Right lobe of liver (tissue), 6 donors: ENCODE measurements around the gene MAPK6. TPM values are rescaled to one million over a fixed set of nuclear protein-coding genes. Genes with fewer than 3 reads are reported as not detected.

ENCODE experiments used
- ATAC-seq, 4 donors: fragments of 200-7000 bp; cut with Tn5 transposase; one replicate each; pipeline ENCODE4 v1.9.1; 2020; ENCODE audit warnings: mild to moderate bottlenecking in 4 of 4, moderate library complexity in 4 of 4
- DNase-seq, 3 donors: peaks; one replicate each; pipeline ENCODE4 v3.0.0-alpha.2; 2020
- H3K27ac ChIP-seq, 3 donors: fragments of 200-600 bp; one replicate each; pipeline ENCODE4 v1.8.0; 2022
- H3K27me3 ChIP-seq, 2 donors: fragments of 200-600 bp; one replicate each; pipeline ENCODE4 v1.8.0; 2022
- H3K36me3 ChIP-seq, 4 donors: fragments of 200-600 bp; sonication (generic) in 1 of 4; one replicate each; pipeline versions ENCODE4 v1.5.1 to v1.8.0; 2017 to 2022; ENCODE audit warnings: control low read depth in 1 of 4
- H3K4me1 ChIP-seq, 4 donors: fragments of 200-600 bp; sonication (generic) in 1 of 4; one replicate each; pipeline versions ENCODE4 v1.5.1 to v1.8.0; 2017 to 2022; ENCODE audit warnings: control low read depth in 1 of 4
- H3K4me3 ChIP-seq, 3 donors: fragments of 200-600 bp; one replicate each; pipeline ENCODE4 v1.8.0; 2022
- H3K9me3 ChIP-seq, 4 donors: fragments of 200-600 bp; sonication (generic) in 1 of 4; one replicate each; pipeline versions ENCODE4 v1.5.1 to v1.8.0; 2017 to 2022; ENCODE audit warnings: control low read depth in 1 of 4
- CTCF ChIP-seq, 4 donors: fragments of 200-600 bp in 3 of 4; fragments of 450-650 bp in 1 of 4; IDR thresholded peaks; one replicate each; pipeline versions ENCODE4 v1.5.1 to v1.8.0; 2016 to 2022; ENCODE audit warnings: antibody characterized with exemption in 4 of 4, mild to moderate bottlenecking in 2 of 4
- POLR2A ChIP-seq: fragments of 450-650 bp; IDR thresholded peaks from one replicate; pipeline ENCODE4 v1.6.1; 2017; ENCODE audit warnings: antibody characterized with exemption, mild to moderate bottlenecking
- WGBS: methylation state at CpG from one replicate; pipeline ENCODE4 v1.1.6; 2018; ENCODE audit warnings: low coverage, low lambda C conversion rate; ENCODE audit not compliant: insufficient coverage; ENCODE audit errors: missing lambda C conversion rate; 5-methylcytosine and 5-hydroxymethylcytosine counted together
- intact Hi-C, 2 donors: fragments of 100-400 bp; cut with DNase I; formaldehyde crosslinking; loops; one replicate each; pipeline versions ENCODE4 v1.11.2 to v1.14.1; 2022
- total RNA-seq, 6 experiments: library from RNA; depleted of rRNA in 2 of 6; stranded (reverse); fragments of >200 nt in 2 of 6; fragmentation: NEBNext Ultra II Directional in 3 of 6; extraction: Animal tissue kit (Norgen Biotek cat#: 25700) in 3 of 6; gene quantifications; one replicate each; pipeline versions ENCODE4 v1.1.0 to v1.2.4, GENCODE V29; 2016 to 2023
- donor health status: DM: no; HTN: yes; CAD: no.
- donor health status: DM: no; HTN: no; CAD: no.
- donor health status: DM: no; HTN: no; CAD: no.
- donor health status: DM: no; HTN: yes; CAD: no.
- donor health status: DM: no; HTN: yes; CAD: no.

Gene MAPK6
- total RNA-seq, 6 experiments from 2014 or later = 15.8 to 35.8 (median 22.3) TPM

DNA sequence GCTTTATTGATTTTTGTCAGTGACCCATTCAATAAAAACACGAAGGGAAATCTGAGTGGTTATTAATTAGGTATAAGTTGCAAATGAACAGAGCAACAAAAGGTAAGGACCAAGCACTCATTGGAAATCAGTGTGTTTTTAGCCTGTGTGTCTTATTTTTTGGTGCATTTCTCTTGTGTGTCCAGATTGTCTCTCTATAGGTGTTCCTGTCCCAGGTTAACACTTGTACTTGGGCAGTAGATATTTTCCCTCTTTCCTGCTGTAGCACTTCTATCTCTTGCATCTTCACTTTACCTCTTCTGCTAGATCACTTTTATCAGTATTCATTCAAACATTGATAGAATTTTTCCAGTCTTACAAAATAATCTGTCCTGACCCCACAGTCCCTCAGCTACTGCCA lies 37.0 kb downstream of the MAPK6 start:
- WGBS = 21% methylated on average over 1 of the region's 1 CpG
- Histone ChIP-seq H3K9me3 (no peaks in the 10 kb centered on the region), H3K36me3 (peaks cover 0 to 24% (median 9%) of the 10 kb centered on the region in 4 donors), H3K4me3 (no peak overlapping the region), H3K27ac (peak overlapping the region in 1 of 3 donors; percentile 41), H3K27me3 (no peaks in the 10 kb centered on the region), H3K4me1 (peaks cover 0 to 36% (median 10%) of the 10 kb centered on the region in 4 donors)
- ATAC-seq (no peak), DNase-seq (no peak)
- intact Hi-C loops = no loop called here
- TF ChIP-seq CTCF (IDR thresholded peaks at IDR 0.05) (no peak), POLR2A (no peak)

GRCh38 chr15:52056496-52056895 lies 37.5 kb downstream of the MAPK6 start:
- H3K4me1 ChIP-seq = peaks cover 0 to 36% (median 10%) of the 10 kb centered on the region in 4 donors
- WGBS = 45% methylated on average over 3 of the region's 3 CpGs
- intact Hi-C loops = no loop called here
- TF ChIP-seq POLR2A (no peak), CTCF (IDR thresholded peaks at IDR 0.05) (no peak)
- no peak overlapping the region for H3K4me3 ChIP-seq
- no peaks in the 10 kb centered on the region for H3K27me3 ChIP-seq
- H3K36me3 ChIP-seq = peaks cover 0 to 29% (median 12%) of the 10 kb centered on the region in 4 donors
- ATAC-seq (no peak), DNase-seq (no peak)
- no peak overlapping the region for H3K27ac ChIP-seq
- no peaks in the 10 kb centered on the region for H3K9me3 ChIP-seq

DNA sequence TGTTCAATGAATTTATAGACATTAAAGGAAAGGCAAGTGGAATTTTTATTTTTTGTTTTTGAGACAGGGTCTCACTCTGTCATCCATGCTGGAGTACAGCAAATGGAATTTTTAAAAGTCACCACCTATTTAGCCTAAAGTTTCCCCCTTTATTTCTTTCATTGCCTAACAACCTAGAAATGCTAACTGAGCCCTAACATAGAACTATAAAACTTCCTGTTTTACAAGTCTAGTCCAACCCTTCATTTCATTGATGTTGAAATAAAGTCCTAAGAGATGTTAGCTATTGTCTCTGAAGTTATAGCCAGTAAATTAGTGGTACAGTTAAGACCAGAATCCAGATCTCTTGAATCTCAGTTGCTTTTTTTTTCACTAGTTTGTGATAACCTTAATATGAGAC lies 39.0 kb downstream of the MAPK6 start:
- Histone ChIP-seq H3K9me3 (no peaks in the 10 kb centered on the region), H3K4me1 (peaks cover 0 to 36% (median 10%) of the 10 kb centered on the region in 4 donors), H3K27me3 (no peaks in the 10 kb centered on the region), H3K36me3 (peaks cover 0 to 44% (median 14%) of the 10 kb centered on the region in 4 donors), H3K27ac (no peak overlapping the region), H3K4me3 (no peak overlapping the region)
- ATAC-seq (no peak), DNase-seq (no peak)
- TF ChIP-seq POLR2A = no peak
- TF ChIP-seq CTCF (IDR thresholded peaks at IDR 0.05) = no peak
- intact Hi-C loops = no loop called here

DNA sequence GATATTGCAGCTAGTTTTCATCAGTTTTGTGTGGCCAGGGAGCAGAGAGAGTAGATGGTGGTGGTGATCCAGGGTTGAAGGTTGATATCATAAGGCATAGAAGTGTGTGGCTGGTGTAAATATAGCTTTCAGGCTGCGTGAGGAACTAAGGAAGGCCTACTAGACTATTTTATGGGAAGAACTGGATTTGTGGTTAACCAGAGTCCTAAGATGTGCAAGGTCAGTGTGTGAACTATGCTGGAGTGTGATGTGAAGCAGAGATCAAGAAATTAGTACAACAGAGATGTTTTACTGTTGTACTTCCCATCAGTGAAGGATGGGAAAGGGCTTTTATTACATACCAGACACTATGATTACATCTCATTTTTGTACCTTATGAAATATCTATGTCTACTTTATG lies 41.5 kb downstream of the MAPK6 start:
- WGBS = 56% methylated on average over 1 of the region's 1 CpG
- intact Hi-C loops = no loop called here
- Histone ChIP-seq H3K4me1 (peaks cover 0 to 30% (median 6%) of the 10 kb centered on the region in 4 donors), H3K9me3 (no peaks in the 10 kb centered on the region), H3K27ac (no peak overlapping the region), H3K27me3 (no peaks in the 10 kb centered on the region), H3K4me3 (no peak overlapping the region), H3K36me3 (peaks cover 0 to 69% (median 20%) of the 10 kb centered on the region in 4 donors)
- no peak for DNase-seq
- ATAC-seq = no peak
- TF ChIP-seq POLR2A = no peak
- TF ChIP-seq CTCF (IDR thresholded peaks at IDR 0.05) = no peak
